ENCODE measurements around the gene MRPL19. TPM values are rescaled to one million over a fixed set of nuclear protein-coding genes. Genes with fewer than 3 reads are reported as not detected.

Gene MRPL19
- total RNA-seq, 1 donor from 2014 or later: 57.0 TPM

DNA sequence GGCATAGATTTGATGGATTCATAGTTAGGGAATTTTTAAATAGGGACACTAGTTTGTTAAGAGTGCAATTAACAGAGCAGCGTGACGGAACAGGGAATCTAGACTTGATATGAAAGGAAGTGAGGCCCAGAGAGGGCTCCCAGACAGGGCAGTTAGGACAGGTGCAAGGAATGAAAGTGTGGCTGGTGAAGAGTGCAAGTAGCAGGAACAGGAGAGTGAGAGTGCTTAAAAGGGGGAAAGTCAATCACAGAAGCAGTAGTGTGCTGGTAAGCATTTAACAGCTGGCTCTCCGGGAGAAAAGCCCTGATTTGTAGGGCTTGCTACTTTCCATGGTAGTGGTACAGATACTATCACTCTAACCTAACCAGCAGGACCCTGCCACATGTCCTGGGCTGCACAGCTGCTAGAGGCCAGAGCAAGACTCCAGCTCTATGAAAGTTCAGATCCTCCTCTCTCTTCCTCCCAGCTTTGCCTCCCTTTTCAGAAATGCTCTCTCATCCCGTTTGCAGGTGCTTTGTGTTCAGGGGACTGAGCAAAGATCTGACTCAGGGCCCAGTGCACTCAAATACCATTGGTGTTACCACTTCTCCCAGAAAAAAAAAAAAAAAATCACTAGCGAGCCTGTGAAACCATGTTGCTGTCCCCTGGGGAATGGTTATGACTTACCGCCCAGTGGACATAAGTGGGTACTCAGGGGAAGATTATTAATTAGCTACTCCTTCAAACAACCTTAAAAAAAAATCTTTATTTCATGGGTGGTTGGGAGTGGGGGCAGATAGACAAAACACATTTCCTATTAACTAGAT lies 82.2 kb downstream of the MRPL19 start:
- H3K27me3 ChIP-seq (ENCODE audit: low read depth): peaks cover 26% of the 10 kb centered on the region
- TF ChIP-seq, protein P1, sequence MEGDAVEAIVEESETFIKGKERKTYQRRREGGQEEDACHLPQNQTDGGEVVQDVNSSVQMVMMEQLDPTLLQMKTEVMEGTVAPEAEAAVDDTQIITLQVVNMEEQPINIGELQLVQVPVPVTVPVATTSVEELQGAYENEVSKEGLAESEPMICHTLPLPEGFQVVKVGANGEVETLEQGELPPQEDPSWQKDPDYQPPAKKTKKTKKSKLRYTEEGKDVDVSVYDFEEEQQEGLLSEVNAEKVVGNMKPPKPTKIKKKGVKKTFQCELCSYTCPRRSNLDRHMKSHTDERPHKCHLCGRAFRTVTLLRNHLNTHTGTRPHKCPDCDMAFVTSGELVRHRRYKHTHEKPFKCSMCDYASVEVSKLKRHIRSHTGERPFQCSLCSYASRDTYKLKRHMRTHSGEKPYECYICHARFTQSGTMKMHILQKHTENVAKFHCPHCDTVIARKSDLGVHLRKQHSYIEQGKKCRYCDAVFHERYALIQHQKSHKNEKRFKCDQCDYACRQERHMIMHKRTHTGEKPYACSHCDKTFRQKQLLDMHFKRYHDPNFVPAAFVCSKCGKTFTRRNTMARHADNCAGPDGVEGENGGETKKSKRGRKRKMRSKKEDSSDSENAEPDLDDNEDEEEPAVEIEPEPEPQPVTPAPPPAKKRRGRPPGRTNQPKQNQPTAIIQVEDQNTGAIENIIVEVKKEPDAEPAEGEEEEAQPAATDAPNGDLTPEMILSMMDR (IDR thresholded peaks at IDR 0.05; ENCODE audit: borderline replicate concordance): no peak
- intact Hi-C loops (cut with micrococcal nuclease): no loop called here

DNA sequence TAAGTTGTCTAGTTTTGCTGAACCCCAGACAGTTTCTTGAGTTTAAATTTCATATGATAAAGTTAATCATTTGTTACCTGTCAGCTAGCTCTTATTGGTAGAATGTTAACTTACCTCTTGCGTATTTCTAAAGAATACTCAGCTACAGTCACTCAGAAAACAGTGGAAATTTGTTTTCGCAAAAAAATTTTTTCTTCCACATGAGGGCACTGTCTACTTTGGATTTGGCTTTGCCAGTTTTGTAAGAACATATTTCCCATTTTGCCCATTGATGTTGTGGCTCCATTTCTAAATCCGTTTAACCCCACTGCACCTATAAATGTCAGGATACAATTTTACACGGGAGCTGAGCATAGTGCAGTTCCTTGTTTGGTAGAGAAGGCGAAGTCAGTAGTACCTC lies 83.3 kb downstream of the MRPL19 start:
- Histone ChIP-seq H3K4me3 (no peak overlapping the region), H3K4me1 (no peaks in the 10 kb centered on the region), H3K36me3 (no peaks in the 10 kb centered on the region), H3K27ac (replicated peaks) (no peak overlapping the region), H3K9me3 (replicated peaks) (no peaks in the 10 kb centered on the region), H3K27me3 (ENCODE audit: low read depth) (peaks cover 23% of the 10 kb centered on the region)
- TF ChIP-seq, protein P1 (IDR thresholded peaks at IDR 0.05; ENCODE audit: borderline replicate concordance): no peak
- no peak for DNase-seq
- intact Hi-C loops (cut with micrococcal nuclease): no loop called here

More for the DNA sequence above, 82.2 kb downstream of the MRPL19 start:
- Histone ChIP-seq H3K4me3 (no peak overlapping the region), H3K4me1 (no peaks in the 10 kb centered on the region), H3K9me3 (replicated peaks) (no peaks in the 10 kb centered on the region), H3K36me3 (no peaks in the 10 kb centered on the region), H3K27ac (replicated peaks) (no peak overlapping the region)
- DNase-seq: no peak

DNA sequence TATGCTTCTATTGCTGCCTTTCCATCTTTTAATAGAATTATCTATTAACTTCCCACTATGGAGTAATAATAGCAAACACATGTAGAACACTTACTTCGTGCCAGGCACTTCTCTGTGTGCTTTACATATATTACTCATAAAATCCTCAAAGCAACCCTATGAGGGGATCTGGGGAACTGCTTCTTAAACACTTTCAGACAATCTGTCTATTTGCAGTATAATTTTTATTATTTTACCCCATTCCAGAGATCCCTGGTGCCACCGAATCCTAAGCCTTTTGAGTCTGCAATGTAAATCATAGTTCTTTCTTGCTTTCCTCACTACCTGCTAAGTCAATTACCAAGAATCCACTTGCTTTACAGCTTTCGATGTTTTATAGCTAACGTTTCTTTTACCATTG lies 89.7 kb downstream of the MRPL19 start:
- intact Hi-C loops (cut with micrococcal nuclease): no loop called here

DNA sequence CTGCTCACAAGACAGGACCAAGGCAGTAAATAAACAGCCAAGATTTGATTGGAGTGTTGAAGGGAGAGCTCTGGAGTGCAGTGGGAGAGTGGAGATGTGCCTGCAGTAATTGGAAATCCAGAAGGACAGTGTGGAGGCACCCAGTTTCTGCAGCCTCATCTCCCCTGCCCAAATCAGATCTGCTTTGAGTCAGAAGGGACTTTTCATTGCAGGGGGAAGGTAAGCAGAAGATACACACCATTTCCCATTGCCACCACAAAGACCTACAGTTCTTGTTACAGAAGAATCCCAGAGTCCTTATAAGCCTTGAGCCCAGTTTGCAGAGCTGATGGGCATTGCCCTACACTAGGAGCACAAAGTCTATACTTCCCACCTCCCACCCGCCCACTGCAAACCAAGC lies 91.4 kb downstream of the MRPL19 start:
- TF ChIP-seq, protein P1 (IDR thresholded peaks at IDR 0.05; ENCODE audit: borderline replicate concordance): no peak
- Histone ChIP-seq H3K27ac (replicated peaks) (no peak overlapping the region), H3K27me3 (ENCODE audit: low read depth) (peaks cover 32% of the 10 kb centered on the region), H3K36me3 (no peaks in the 10 kb centered on the region), H3K9me3 (replicated peaks) (peaks cover 9% of the 10 kb centered on the region), H3K4me3 (no peak overlapping the region), H3K4me1 (no peaks in the 10 kb centered on the region)
- DNase-seq: no peak
- intact Hi-C loops (cut with micrococcal nuclease): no loop called here

More for the DNA sequence above, 89.7 kb downstream of the MRPL19 start:
- Histone ChIP-seq H3K36me3 (no peaks in the 10 kb centered on the region), H3K9me3 (replicated peaks) (no peaks in the 10 kb centered on the region), H3K27ac (replicated peaks) (no peak overlapping the region), H3K4me1 (no peaks in the 10 kb centered on the region), H3K27me3 (ENCODE audit: low read depth) (peaks cover 37% of the 10 kb centered on the region), H3K4me3 (no peak overlapping the region)
- no peak for DNase-seq
- TF ChIP-seq, protein P1 (IDR thresholded peaks at IDR 0.05; ENCODE audit: borderline replicate concordance): no peak

Other genes starting within 250 kb of the MRPL19 start
- gene EVA1A, start 85.8 kb upstream of the MRPL19 start, total RNA-seq: 0.41 TPM
- gene GCFC2, start 64.1 kb downstream of the MRPL19 start, total RNA-seq: 9.6 TPM

Measured in left ventricle myocardium inferior (tissue), 1 donor.